ENCODE results near the gene CTAG1B.

- TF ChIP-seq POLR2A (IDR thresholded peaks at IDR 0.05; ENCODE audit: control extremely low read depth in 1 of 2, low read depth in 2 of 2, low read length in 2 of 2) (no peak), HDAC6 (IDR thresholded peaks at IDR 0.05; ENCODE audit: low read depth, low read length) (no peak), CTCF (IDR thresholded peaks at IDR 0.05; ENCODE audit: control extremely low read depth in 1 of 3, insufficient read depth in 1 of 3, low read depth in 1 of 3, low read length in 3 of 3) (no peak), POLR2AphosphoS5 (IDR thresholded peaks at IDR 0.05; ENCODE audit: low read depth, low read length) (no peak), KDM1A (IDR thresholded peaks at IDR 0.05; ENCODE audit: borderline replicate concordance, low read length) (no peak), SIRT6 (IDR thresholded peaks at IDR 0.05; ENCODE audit: low read length) (no peak), CBX8 (IDR thresholded peaks at IDR 0.05; ENCODE audit: borderline replicate concordance, low read depth, low read length) (no peak), EZH2 (IDR thresholded peaks at IDR 0.05; ENCODE audit: low read depth, low read length, severe bottlenecking) (no peak), POU5F1 (IDR thresholded peaks at IDR 0.05; ENCODE audit: low read depth, low read length) (no peak), RAD21 (IDR thresholded peaks at IDR 0.05 in 1 of 2, conservative IDR thresholded peaks at IDR 0.05 in 1 of 2; ENCODE audit: low read depth in 2 of 2, low read length in 2 of 2) (no peak), USF2 (IDR thresholded peaks at IDR 0.05; ENCODE audit: low read length) (no peak), GABPA (IDR thresholded peaks at IDR 0.05; ENCODE audit: borderline replicate concordance, insufficient read depth, low read length) (no peak), YY1 (IDR thresholded peaks at IDR 0.05; ENCODE audit: low read depth, low read length) (no peak)
These were observed 23.4 kb downstream of the CTAG1B start for GRCh38 chrX:154595559-154596249.
